MM.1S (cell line): ENCODE measurements around the gene MAPK9.

Experiments used
- CTCF ChIP-seq: fragments of 300-600 bp; sonication (generic); IDR thresholded peaks from 2 replicates; pipeline ENCODE4 v1.5.1; 2016; ENCODE audit warnings: antibody characterized with exemption, low read length, mixed read lengths
- EZH2 ChIP-seq: fragments of 300-600 bp; sonication (generic); optimal IDR thresholded peaks from 2 replicates; pipeline ENCODE3; 2017; ENCODE audit warnings: low read depth, mild to moderate bottlenecking, antibody characterized with exemption, low read length, mixed read lengths
- EZH2phosphoT487 ChIP-seq: fragments of 300-600 bp; sonication (generic); IDR thresholded peaks from 2 replicates; pipeline ENCODE4 v1.6.1; 2018; ENCODE audit warnings: antibody characterized with exemption, low read length

DNA sequence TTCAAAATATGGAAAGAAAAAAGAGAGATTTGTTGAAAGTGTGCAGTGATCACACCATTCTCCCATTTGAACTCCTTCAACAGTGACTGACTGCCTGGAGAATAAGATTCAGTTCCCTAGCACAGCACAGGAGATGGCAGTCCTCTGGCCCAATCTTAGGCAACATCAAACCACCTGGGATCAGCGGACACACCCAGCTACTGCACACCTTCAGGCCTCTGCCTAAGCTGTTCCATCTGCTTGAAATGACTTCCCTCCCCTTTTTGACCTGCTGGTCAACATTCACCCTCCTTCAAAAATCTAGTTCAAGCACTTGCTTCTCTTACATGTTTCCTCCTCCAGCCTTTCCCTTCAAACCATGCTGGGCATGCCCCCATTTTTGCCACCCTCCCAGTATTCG lies 4.5 kb downstream of the MAPK9 start:
- TF ChIP-seq CTCF (no peak), EZH2 (no peak), EZH2phosphoT487 (no peak)
